GM13976 (cell line): Measurements from ENCODE around the gene LIPT2.
"Not testable (repeated sequence)": the region's sequence is repeated elsewhere in the genome, so short reads cannot be mapped to it uniquely, and the experiment has no call there.

Source experiments
- DNase-seq: peaks from one replicate; pipeline ENCODE4 v3.0.0; 2012; ENCODE audit warnings: low spot score
- CTCF ChIP-seq: IDR thresholded peaks from 2 replicates; pipeline ENCODE4 v1.5.1; 2012; ENCODE audit warnings: borderline replicate concordance, mild to moderate bottlenecking; ENCODE audit not compliant: insufficient read depth; ENCODE audit errors: extremely low read depth, missing control alignments, control extremely low read depth
- in situ Hi-C: fragments of 300-500 bp; cut with MboI; formaldehyde crosslinking; loops from one replicate; pipeline ENCODE4 v1.12.0; 2022; ENCODE audit warnings: low sequenced_read_pairs, mixed read lengths, inconsistent platforms; ENCODE audit not compliant: unreplicated experiment

Gene LIPT2

DNA sequence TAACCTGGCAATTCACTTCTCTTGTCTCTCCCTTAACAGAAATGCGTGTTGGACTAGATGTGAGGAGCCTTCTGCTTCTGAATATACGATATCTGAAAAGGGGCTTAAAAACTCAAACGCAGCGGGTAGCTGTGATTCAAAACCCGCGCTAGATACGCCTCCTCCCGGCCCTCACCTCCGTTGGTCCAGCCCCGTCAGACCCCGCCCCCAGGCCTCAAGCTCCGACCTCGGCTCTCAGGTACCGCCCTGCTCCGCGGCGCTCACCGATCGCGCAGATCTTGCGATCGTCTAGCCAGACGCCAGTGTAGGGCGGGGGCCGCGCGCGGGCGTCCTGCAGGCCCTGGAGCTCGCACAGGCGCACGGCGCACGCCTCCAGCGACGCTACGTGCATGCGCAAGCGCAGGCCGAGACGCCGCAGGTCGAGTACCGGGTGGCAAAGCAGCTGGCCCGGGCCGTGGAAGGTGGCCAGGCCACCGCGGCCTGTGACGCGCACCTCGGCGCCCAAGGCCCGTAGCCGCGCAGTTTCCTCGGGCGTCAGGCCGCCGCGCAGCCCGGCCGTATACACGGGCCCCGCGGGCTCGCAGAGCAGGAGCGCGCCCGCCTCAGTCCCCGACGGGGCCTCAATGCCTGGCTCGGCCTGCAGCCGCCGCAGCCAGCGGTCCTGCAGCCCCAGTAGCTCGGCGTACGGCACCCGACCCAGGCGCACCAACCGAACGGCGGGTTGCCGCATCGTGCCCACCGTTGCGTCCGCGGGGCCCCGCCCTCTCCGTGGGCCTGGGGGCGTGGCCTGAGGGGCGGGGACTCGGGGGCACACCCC is at the start of gene LIPT2:
Gene LIPT2, minus strand, starts transcription at position 751 of the 817 bp plus-strand sequence. Its CDS starts 21 bp downstream, at position 730.
- in situ Hi-C loops: no loop called here
- TF ChIP-seq CTCF: no peak
- peak; percentile 96 for DNase-seq

DNA sequence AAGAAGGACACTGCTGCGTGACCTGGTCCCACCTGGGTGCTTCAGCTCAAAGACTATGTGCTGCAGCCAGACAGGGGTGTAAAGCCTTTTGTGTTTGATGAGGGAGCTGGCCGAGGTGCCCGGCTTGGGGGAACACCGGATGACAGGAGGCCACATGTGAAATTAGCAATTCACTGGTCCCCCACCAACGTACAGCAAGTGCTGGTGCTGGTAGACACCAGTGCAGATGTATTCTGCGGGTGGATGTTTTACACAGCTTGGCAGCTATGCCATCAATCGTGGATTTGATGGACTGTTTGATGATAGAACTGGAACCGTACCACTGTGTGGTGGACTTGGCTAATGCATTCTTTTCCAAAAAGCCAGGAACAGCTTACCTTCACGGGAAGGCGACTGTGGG is 47.9 kb upstream of the LIPT2 start:
- in situ Hi-C loops: no loop called here
- DNase-seq: no peak
- no peak for TF ChIP-seq CTCF

- TF ChIP-seq CTCF: no peak
- in situ Hi-C loops: no loop called here
- DNase-seq: no peak
Measured at GRCh38 chr11:74540270-74540669, 46.7 kb upstream of the LIPT2 start.

GRCh38 chr11:74538680-74539079 is 45.2 kb upstream of the LIPT2 start:
- in situ Hi-C loops: no loop called here
- DNase-seq: no peak
- TF ChIP-seq CTCF: no peak

DNA sequence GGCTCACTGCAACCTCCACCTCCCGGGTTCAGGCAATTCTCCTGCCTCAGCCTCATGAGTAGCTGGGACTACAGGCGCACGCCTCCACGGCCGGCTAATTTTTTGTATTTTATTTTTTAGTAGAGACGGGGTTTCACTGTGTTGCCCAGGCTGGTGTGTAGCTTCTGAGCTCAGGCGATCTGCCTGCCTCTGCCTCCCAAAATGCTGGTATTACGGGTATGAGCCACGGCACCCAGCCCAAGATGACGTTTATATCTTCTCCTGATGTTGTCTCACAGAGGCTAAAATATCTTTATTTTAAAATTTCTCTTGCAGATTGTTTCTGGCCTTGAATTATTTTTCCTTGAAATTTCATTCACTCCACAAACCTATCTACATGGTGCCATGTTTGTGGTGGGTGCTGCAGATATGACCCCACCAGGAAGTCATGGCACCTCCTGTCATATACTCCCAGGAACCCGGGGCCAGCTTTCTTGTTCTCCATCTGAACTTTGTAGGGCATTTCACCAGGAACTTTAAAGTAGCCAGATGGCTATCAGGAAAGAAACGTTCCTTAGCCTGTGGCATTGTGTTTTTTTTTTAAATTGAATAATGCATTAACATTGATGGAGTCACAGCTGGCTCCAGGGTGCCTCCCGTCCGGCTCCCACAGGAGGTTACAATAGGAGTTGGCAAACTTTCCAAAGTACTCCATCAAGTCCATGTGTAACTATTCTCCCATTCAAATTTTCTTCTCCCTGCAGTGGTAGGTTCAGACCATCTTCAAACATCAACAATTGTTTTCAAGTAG is 42.0 kb upstream of the LIPT2 start:
- no peak for TF ChIP-seq CTCF
- no peak for DNase-seq
- in situ Hi-C loops: no loop called here

DNA sequence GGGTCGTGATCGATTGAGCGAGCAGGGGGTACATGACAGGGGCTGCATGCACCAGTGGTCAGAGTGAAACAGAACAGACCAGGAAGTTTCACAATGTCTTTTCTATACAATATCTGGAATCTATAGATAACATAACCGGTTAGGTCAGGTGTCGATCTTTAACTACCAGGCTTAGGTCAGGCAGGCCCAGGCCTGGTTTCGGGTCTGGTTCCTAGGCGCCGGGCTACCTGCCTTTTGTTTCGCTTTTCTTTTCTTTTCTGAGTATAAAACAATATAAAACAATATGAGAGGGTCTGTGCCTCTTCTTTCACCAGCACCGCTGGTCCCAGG is 41.4 kb upstream of the LIPT2 start:
- in situ Hi-C loops: not testable (repeated sequence)

More for the DNA sequence above, 41.4 kb upstream of the LIPT2 start:
- not testable (repeated sequence) for DNase-seq
